HepG2 (cell line): ENCODE data around the gene UCKL1. TPM values are rescaled to one million over a fixed set of nuclear protein-coding genes. Genes with fewer than 3 reads are reported as not detected.
A peak's percentile ranks its signal among the peaks of the same experiment; 100 is the strongest.

Experiments used
- CBFB ChIP-seq: sonication (generic); formaldehyde crosslinking; IDR thresholded peaks from 2 replicates; pipeline ENCODE4 v1.4.0; 2020; ENCODE audit warnings: missing genetic modification reagents
- EP300 ChIP-seq, 3 experiments: sonication (generic) in 1 of 3; formaldehyde crosslinking in 1 of 3; IDR thresholded peaks; 2 replicates each; pipeline versions ENCODE4 v1.5.1 to v1.6.1; 2011 to 2020; ENCODE audit warnings: low read depth in 2 of 3, low read length in 2 of 3, borderline replicate concordance in 1 of 3, improper control_type of control experiment in 1 of 3, mild to moderate bottlenecking in 1 of 3, missing genetic modification reagents in 1 of 3, moderate library complexity in 1 of 3
- HDAC1 ChIP-seq: sonication (generic); formaldehyde crosslinking; IDR thresholded peaks from 2 replicates; pipeline ENCODE4 v1.5.1; 2020; ENCODE audit warnings: mild to moderate bottlenecking, missing genetic modification reagents
- HOXA5 ChIP-seq: sonication (generic); formaldehyde crosslinking; IDR thresholded peaks from 2 replicates; pipeline ENCODE4 v1.4.0; 2020; ENCODE audit warnings: missing genetic modification reagents
- KLF11 ChIP-seq: IDR thresholded peaks from 2 replicates; pipeline ENCODE4 v1.6.1; 2016; ENCODE audit warnings: missing compliant biosample characterization
- KLF15 ChIP-seq: sonication (generic); formaldehyde crosslinking; IDR thresholded peaks from 2 replicates; pipeline ENCODE4 v1.8.1; 2023; ENCODE audit warnings: borderline replicate concordance, mild to moderate bottlenecking, inconsistent platforms, missing genetic modification reagents, mixed read lengths
- KLF6 ChIP-seq: IDR thresholded peaks from 2 replicates; pipeline ENCODE4 v1.8.0; 2016; ENCODE audit warnings: missing biosample characterization, missing genetic modification reagents
- ZNF256 ChIP-seq: sonication (generic); formaldehyde crosslinking; conservative IDR thresholded peaks from 2 replicates; pipeline ENCODE4 v1.4.0; 2020; ENCODE audit warnings: missing genetic modification reagents
- ZNF749 ChIP-seq: sonication (generic); formaldehyde crosslinking; IDR thresholded peaks from 2 replicates; pipeline ENCODE4 v1.8.0; 2022; ENCODE audit warnings: mild to moderate bottlenecking, missing genetic modification reagents, moderate library complexity, borderline replicate concordance
- polyA plus RNA-seq, 8 experiments: library from polyadenylated mRNA; depleted of rRNA in 3 of 8; stranded (reverse) in 7 of 8; unstranded in 1 of 8; fragments of >200 nt; fragmentation: Illumina TruSeq in 4 of 8; extraction: Trizol in 4 of 8; gene quantifications; 2 replicates each; pipeline versions ENCODE4 v1.2.1 to v1.2.3, GENCODE V29; 2011 to 2016; ENCODE audit warnings: low read depth in 4 of 8, missing spikeins in 1 of 8, mixed read lengths in 1 of 8; ENCODE audit not compliant: insufficient read depth in 1 of 8
- total RNA-seq, 5 experiments: library from RNA; depleted of rRNA; stranded (reverse); fragments of >200 nt; fragmentation: Illumina TruSeq; extraction: Trizol; gene quantifications; 2 replicates each; pipeline ENCODE4 v1.2.3, GENCODE V29; 2016; ENCODE audit warnings: low read depth in 1 of 5
- TF ChIP-seq, protein P1 (sequence below): sonication (generic); formaldehyde crosslinking; IDR thresholded peaks from 2 replicates; pipeline ENCODE4 v1.5.1; 2020; ENCODE audit warnings: missing genetic modification reagents, mild to moderate bottlenecking, borderline replicate concordance
- TF ChIP-seq, protein P2 (sequence below): sonication (generic); formaldehyde crosslinking; IDR thresholded peaks from 2 replicates; pipeline ENCODE4 v1.8.0; 2023; ENCODE audit warnings: mild to moderate bottlenecking, missing genetic modification reagents
- TF ChIP-seq, protein P3 (sequence below), 2 experiments: sonication (generic) in 1 of 2; formaldehyde crosslinking in 1 of 2; IDR thresholded peaks; 2 replicates each; pipeline versions ENCODE4 v1.5.1 to v1.6.1; 2011 to 2020; ENCODE audit warnings: borderline replicate concordance in 1 of 2, low read depth in 1 of 2, low read length in 1 of 2, mild to moderate bottlenecking in 1 of 2, missing genetic modification reagents in 1 of 2, moderate library complexity in 1 of 2
- TF ChIP-seq, protein P4 (sequence below): sonication (generic); formaldehyde crosslinking; IDR thresholded peaks from 2 replicates; pipeline ENCODE4 v1.5.0; 2020; ENCODE audit warnings: mild to moderate bottlenecking, missing genetic modification reagents, borderline replicate concordance

The UCKL1 gene
- total and polyA plus RNA-seq, 2 of the 13 experiments (the other 11 are each of a cell fraction or from before 2014, with no cell fraction given), result 50.2 to 126 TPM

DNA sequence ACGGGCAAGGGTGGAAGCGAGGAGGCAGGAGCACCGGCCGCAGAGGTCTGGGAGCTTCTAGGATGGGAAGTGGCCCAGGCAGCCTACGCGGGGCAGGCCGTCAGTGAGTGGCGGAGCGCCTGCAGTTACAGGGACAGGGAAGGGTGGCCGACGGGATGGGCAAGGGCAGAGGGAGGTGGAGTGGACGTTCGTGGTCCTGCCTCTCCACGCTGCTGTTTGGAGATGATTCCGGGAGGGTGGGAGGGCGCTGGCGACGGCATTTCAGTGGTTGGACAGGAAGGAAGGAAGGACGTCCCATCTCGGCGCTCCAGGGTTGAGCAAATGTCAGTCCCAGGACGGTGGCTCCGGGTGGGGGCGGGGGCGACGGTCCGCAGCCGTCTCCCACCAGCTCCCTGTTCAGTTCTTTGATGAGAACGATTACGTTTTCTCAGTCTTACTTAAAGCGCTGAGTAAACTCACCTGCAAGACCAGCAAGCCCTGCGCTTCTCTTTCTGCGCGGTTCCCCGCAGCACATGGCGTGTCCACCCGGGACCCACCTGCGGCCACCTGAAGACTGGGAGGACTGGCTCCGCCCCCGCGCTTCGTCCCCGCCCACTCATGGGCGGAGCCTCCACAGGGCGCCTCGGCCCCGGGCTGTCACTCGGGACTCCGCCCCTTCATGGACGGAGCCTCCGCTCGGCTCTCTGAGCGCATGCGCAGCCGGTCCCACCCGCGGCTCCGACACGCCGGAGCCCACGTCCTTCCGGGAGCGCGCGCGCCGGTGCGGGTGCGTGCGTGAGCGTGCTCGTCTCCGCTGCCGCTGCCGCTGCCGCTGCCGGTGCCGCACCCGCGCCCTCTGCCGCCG is 61.6 kb downstream of the UCKL1 start, which contains the start of gene DNAJC5 (continued):
- TF ChIP-seq, protein P1, sequence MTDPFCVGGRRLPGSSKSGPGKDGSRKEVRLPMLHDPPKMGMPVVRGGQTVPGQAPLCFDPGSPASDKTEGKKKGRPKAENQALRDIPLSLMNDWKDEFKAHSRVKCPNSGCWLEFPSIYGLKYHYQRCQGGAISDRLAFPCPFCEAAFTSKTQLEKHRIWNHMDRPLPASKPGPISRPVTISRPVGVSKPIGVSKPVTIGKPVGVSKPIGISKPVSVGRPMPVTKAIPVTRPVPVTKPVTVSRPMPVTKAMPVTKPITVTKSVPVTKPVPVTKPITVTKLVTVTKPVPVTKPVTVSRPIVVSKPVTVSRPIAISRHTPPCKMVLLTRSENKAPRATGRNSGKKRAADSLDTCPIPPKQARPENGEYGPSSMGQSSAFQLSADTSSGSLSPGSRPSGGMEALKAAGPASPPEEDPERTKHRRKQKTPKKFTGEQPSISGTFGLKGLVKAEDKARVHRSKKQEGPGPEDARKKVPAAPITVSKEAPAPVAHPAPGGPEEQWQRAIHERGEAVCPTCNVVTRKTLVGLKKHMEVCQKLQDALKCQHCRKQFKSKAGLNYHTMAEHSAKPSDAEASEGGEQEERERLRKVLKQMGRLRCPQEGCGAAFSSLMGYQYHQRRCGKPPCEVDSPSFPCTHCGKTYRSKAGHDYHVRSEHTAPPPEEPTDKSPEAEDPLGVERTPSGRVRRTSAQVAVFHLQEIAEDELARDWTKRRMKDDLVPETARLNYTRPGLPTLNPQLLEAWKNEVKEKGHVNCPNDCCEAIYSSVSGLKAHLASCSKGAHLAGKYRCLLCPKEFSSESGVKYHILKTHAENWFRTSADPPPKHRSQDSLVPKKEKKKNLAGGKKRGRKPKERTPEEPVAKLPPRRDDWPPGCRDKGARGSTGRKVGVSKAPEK (CRISPR knock-in tag), result 0 out of 2 replicates have a peak, but pooled peaks have one; percentile 59
- TF ChIP-seq KLF11 (peak; percentile 75), ZNF749 (CRISPR knock-in tag) (peak; percentile 78; the same call in 1 of the 2 replicates), ZNF256 (CRISPR knock-in tag) (no peak), EP300 (IDR thresholded peaks at IDR 0.05; ENCODE audit: low read depth in 2 of 2, low read length in 2 of 2) (peak in 1 of 2 experiments; percentile 49; a peak in 1 of 4 replicates), EP300 (CRISPR knock-in tag; IDR thresholded peaks at IDR 0.05; ENCODE audit: borderline replicate concordance) (no peak), HDAC1 (peak; percentile 95), CBFB (CRISPR knock-in tag) (peak; percentile 76), KLF15 (peak; percentile 29; the same call in 1 of the 2 replicates), HOXA5 (CRISPR knock-in tag) (peak; percentile 63; the same call in 1 of the 2 replicates), KLF6 (CRISPR knock-in tag) (peak; percentile 83)
- TF ChIP-seq, protein P2, sequence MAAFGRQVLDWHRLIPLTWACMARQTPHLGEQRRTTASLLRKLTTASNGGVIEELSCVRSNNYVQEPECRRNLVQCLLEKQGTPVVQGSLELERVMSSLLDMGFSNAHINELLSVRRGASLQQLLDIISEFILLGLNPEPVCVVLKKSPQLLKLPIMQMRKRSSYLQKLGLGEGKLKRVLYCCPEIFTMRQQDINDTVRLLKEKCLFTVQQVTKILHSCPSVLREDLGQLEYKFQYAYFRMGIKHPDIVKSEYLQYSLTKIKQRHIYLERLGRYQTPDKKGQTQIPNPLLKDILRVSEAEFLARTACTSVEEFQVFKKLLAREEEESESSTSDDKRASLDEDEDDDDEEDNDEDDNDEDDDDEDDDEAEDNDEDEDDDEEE (CRISPR knock-in tag), result peak; percentile 96
- TF ChIP-seq, protein P3, sequence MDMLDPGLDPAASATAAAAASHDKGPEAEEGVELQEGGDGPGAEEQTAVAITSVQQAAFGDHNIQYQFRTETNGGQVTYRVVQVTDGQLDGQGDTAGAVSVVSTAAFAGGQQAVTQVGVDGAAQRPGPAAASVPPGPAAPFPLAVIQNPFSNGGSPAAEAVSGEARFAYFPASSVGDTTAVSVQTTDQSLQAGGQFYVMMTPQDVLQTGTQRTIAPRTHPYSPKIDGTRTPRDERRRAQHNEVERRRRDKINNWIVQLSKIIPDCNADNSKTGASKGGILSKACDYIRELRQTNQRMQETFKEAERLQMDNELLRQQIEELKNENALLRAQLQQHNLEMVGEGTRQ (IDR thresholded peaks at IDR 0.05; ENCODE audit: low read depth, low read length), result no peak
- TF ChIP-seq, protein P3 (CRISPR knock-in tag; IDR thresholded peaks at IDR 0.05; ENCODE audit: borderline replicate concordance), result peak; percentile 42; the same call in 1 of the 2 replicates
- TF ChIP-seq, protein P4, sequence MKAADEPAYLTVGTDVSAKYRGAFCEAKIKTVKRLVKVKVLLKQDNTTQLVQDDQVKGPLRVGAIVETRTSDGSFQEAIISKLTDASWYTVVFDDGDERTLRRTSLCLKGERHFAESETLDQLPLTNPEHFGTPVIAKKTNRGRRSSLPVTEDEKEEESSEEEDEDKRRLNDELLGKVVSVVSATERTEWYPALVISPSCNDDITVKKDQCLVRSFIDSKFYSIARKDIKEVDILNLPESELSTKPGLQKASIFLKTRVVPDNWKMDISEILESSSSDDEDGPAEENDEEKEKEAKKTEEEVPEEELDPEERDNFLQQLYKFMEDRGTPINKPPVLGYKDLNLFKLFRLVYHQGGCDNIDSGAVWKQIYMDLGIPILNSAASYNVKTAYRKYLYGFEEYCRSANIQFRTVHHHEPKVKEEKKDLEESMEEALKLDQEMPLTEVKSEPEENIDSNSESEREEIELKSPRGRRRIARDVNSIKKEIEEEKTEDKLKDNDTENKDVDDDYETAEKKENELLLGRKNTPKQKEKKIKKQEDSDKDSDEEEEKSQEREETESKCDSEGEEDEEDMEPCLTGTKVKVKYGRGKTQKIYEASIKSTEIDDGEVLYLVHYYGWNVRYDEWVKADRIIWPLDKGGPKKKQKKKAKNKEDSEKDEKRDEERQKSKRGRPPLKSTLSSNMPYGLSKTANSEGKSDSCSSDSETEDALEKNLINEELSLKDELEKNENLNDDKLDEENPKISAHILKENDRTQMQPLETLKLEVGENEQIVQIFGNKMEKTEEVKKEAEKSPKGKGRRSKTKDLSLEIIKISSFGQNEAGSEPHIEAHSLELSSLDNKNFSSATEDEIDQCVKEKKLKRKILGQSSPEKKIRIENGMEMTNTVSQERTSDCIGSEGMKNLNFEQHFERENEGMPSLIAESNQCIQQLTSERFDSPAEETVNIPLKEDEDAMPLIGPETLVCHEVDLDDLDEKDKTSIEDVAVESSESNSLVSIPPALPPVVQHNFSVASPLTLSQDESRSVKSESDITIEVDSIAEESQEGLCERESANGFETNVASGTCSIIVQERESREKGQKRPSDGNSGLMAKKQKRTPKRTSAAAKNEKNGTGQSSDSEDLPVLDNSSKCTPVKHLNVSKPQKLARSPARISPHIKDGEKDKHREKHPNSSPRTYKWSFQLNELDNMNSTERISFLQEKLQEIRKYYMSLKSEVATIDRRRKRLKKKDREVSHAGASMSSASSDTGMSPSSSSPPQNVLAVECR, result peak; percentile 98
